ENCODE data around the gene CTSE. TPM values are rescaled to one million over a fixed set of nuclear protein-coding genes. Genes with fewer than 3 reads are reported as not detected.
A peak's percentile ranks its signal among the peaks of the same experiment; 100 is the strongest.

The CTSE gene
- total RNA-seq, 2 experiments from 2014 or later: not detected

DNA sequence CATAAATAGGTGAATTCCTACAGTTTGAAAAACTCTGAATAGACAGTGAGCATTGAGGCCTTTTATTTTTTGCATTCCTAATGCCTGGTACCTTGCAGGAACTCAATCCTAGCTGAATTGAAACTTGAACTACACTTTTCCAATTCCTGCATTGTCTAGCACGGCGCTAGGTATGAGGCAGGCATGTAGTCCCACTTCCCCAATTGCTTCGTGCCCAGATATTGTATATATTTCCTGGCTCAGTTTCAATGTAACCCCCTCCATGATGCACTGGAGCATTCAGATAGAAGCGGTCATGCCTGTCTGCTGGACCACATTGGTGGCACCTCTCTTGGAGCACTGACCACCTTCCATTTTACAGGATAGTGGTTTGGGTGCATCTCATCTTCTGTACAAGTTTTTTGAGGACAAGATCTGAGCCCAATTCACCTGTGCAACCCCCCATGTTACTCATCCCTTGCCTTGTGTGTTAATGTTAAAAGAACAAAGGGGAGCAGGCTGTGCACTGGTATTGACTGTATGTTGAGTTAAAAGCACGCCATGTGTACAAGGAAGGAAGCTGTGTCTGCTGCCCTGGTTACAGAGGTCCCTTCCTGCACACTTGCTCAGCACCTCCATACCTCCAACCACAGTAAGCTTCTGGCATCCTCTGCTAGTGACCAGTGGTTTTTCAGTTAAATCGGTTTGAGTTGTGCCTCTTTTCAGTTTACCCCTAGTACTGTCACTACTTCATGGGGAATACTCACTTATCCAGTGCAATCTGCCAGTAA is 10.5 kb downstream of the CTSE start:
- Mint-ChIP-seq H3K4me3 (no peak overlapping the region), H3K4me1 (ENCODE audit: low read depth) (peaks cover 30% of the 10 kb centered on the region), H3K27me3 (no peaks in the 10 kb centered on the region), H3K27ac (no peak overlapping the region), H3K9me3 (no peaks in the 10 kb centered on the region), H3K36me3 (ENCODE audit: low read depth) (no peaks in the 10 kb centered on the region)
- DNase-seq (no peak), ATAC-seq (no peak)
- CTCF ChIA-PET: interaction anchor here (0.9 to 1.3 kb wide), 2 partner anchors 17 to 93 kb away, joined by 3 to 5 read pairs; no protein-coding TSS in a partner anchor
- TF ChIP-seq, protein P1, sequence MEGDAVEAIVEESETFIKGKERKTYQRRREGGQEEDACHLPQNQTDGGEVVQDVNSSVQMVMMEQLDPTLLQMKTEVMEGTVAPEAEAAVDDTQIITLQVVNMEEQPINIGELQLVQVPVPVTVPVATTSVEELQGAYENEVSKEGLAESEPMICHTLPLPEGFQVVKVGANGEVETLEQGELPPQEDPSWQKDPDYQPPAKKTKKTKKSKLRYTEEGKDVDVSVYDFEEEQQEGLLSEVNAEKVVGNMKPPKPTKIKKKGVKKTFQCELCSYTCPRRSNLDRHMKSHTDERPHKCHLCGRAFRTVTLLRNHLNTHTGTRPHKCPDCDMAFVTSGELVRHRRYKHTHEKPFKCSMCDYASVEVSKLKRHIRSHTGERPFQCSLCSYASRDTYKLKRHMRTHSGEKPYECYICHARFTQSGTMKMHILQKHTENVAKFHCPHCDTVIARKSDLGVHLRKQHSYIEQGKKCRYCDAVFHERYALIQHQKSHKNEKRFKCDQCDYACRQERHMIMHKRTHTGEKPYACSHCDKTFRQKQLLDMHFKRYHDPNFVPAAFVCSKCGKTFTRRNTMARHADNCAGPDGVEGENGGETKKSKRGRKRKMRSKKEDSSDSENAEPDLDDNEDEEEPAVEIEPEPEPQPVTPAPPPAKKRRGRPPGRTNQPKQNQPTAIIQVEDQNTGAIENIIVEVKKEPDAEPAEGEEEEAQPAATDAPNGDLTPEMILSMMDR (IDR thresholded peaks at IDR 0.05): no peak
- POLR2A ChIA-PET: interaction anchor here (0.6 kb wide), 1 partner anchor 404 kb away, joined by 3 read pairs; no protein-coding TSS in a partner anchor
- intact Hi-C loops (cut with micrococcal nuclease): no loop called here

DNA sequence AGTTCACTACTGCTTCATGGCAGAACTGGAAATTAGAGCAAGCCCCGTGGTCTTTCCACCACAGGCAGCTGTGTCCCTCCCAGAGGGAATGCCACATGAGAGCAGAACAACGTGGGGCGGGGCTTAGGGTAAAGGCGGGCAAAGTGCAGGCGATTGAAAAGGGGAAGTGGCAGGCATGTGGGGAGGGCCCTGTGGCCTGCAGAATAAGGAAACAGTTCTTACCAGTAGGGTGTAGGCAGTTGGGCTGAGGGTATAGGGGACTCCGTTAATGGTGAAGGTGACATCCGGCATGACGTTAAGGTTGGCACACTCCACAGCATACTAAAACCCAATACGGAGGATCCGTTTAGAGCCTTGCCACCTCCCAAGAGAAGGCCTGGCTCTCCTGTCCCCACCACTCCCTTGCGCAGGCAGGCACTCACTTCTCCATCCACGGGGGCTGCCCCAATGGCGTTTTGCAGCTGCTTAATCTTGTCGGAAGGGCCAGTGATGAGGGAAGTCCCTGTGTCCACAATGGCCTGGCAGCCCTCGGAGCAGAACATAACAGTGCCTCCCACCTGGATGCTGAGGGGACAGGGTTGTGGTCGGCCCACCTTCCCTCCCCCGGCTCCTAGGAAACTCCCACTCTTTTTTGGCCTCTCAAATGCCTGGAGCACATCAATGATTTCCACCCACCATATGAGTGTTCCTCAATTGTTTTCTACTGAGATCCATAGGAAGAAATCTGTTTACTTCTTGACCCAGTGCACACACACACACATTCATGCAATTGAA is 11.4 kb downstream of the CTSE start:
- ChIA-PET CTCF (interaction anchor here (0.8 to 1.5 kb wide), 3 partner anchors 19 to 94 kb away, joined by 3 to 7 read pairs (median 4); no protein-coding TSS in a partner anchor), POLR2A (no interaction called here)
- peak; percentile 64 for DNase-seq
- intact Hi-C loops (cut with micrococcal nuclease): no loop called here
- no peak overlapping the region for H3K4me3 Mint-ChIP-seq
- H3K27ac Mint-ChIP-seq: no peak overlapping the region
- TF ChIP-seq, protein P1 (IDR thresholded peaks at IDR 0.05): no peak
- H3K9me3 Mint-ChIP-seq: no peaks in the 10 kb centered on the region
- H3K4me1 Mint-ChIP-seq (ENCODE audit: low read depth): peaks cover 30% of the 10 kb centered on the region
- H3K36me3 Mint-ChIP-seq (ENCODE audit: low read depth): no peaks in the 10 kb centered on the region
- H3K27me3 Mint-ChIP-seq: no peaks in the 10 kb centered on the region
- peak; percentile 85 for ATAC-seq

DNA sequence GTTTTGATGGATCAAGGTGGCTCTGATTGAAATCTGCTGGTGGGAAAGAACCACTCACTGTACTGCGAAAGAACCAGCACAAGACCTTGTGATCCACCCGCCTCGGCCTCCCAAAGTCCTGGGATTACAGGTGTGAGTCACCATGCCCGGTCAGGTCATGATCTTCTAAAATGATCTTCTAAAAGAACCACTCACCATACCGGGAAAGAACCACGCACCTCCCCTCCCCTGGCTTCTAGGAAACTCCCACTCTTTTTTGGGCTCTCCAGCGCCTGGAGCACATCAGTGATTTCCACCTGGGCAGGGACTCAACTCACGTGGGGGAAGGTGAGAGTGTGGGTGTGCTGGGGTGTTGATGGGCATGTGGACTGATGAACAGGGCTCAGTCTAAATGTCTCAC is 12.6 kb downstream of the CTSE start:
- H3K4me3 Mint-ChIP-seq: no peak overlapping the region
- ChIA-PET POLR2A (no interaction called here), CTCF (interaction anchor here (1.5 kb wide), 1 partner anchor 20 kb away, joined by 7 read pairs; no protein-coding TSS in a partner anchor)
- DNase-seq (peak; percentile 65), ATAC-seq (peak; percentile 45)
- TF ChIP-seq, protein P1 (IDR thresholded peaks at IDR 0.05): no peak
- H3K27me3 Mint-ChIP-seq: peaks cover 4% of the 10 kb centered on the region
- H3K27ac Mint-ChIP-seq: peak overlapping the region; percentile 75
- intact Hi-C loops (cut with micrococcal nuclease): no loop called here
- H3K9me3 Mint-ChIP-seq: no peaks in the 10 kb centered on the region
- no peaks in the 10 kb centered on the region for H3K36me3 Mint-ChIP-seq (ENCODE audit: low read depth)
- H3K4me1 Mint-ChIP-seq (ENCODE audit: low read depth): peaks cover 30% of the 10 kb centered on the region

DNA sequence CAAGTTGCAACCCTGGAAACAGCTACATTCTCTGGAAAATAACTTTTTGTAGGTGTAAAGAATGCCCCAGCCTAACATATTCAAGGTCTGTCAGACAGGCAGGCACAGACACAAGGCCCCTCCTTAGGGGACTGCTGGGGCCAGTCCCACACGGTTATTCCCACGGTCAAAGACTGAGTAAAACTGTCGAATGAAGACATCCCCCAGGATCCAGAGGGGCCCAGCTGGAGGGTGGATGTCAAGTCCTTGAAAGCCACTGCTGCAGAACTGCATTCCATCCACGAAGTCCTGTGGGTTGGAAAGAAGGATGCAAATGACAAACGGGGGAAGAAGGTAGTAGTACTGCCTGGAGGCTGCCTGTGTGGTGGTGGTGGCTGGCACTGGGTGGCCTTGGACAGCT is 13.6 kb downstream of the CTSE start:
- intact Hi-C loops (cut with micrococcal nuclease): no loop called here
- no peak for DNase-seq
- no peaks in the 10 kb centered on the region for H3K9me3 Mint-ChIP-seq

More for the DNA sequence above, 13.6 kb downstream of the CTSE start:
- H3K27ac Mint-ChIP-seq: no peak overlapping the region
- TF ChIP-seq, protein P1 (IDR thresholded peaks at IDR 0.05): no peak
- CTCF ChIA-PET: no interaction called here
- POLR2A ChIA-PET: no interaction called here
- no peak overlapping the region for H3K4me3 Mint-ChIP-seq
- H3K36me3 Mint-ChIP-seq (ENCODE audit: low read depth): no peaks in the 10 kb centered on the region
- peaks cover 5% of the 10 kb centered on the region for H3K27me3 Mint-ChIP-seq
- peaks cover 30% of the 10 kb centered on the region for H3K4me1 Mint-ChIP-seq (ENCODE audit: low read depth)
- ATAC-seq: no peak
